ENCODE measurements around the gene RNF223.
A peak's percentile ranks its signal among the peaks of the same experiment; 100 is the strongest.
"Not testable (repeated sequence)": the region's sequence is repeated elsewhere in the genome, so short reads cannot be mapped to it uniquely, and the experiment has no call there.

RNF223 gene

GRCh38 chr1:1072299-1072848 is 1.7 kb downstream of the RNF223 start:
- no peak for DNase-seq (ENCODE audit: low read depth)

- DNase-seq (ENCODE audit: low read depth): no peak
Observed at GRCh38 chr1:1071486-1072298, 2.4 kb downstream of the RNF223 start.

GRCh38 chr1:1069711-1070676 is 4.1 kb downstream of the RNF223 start:
- no peak for DNase-seq (ENCODE audit: low read depth)

- peak; percentile 82 for DNase-seq (ENCODE audit: low read depth)
Observed at GRCh38 chr1:1069056-1069710, 4.9 kb downstream of the RNF223 start.

GRCh38 chr1:1068517-1069055 is 5.5 kb downstream of the RNF223 start:
- DNase-seq (ENCODE audit: low read depth): no peak

GRCh38 chr1:1067860-1068516 is 6.1 kb downstream of the RNF223 start:
- DNase-seq (ENCODE audit: low read depth): no peak

- DNase-seq (ENCODE audit: low read depth): no peak
Observed at GRCh38 chr1:1067284-1067859, 6.7 kb downstream of the RNF223 start.

- no peak for DNase-seq (ENCODE audit: low read depth)
Observed at GRCh38 chr1:1066403-1067283, 7.5 kb downstream of the RNF223 start.

GRCh38 chr1:1065940-1066304 is 8.2 kb downstream of the RNF223 start:
- DNase-seq (ENCODE audit: low read depth): not testable (repeated sequence)

- DNase-seq (ENCODE audit: low read depth): no peak
Observed at GRCh38 chr1:1065265-1065939, 8.7 kb downstream of the RNF223 start.

- peak; percentile 91 for DNase-seq (ENCODE audit: low read depth)
Observed at GRCh38 chr1:1063945-1064831, 9.9 kb downstream of the RNF223 start.

- no peak for DNase-seq (ENCODE audit: low read depth)
Observed at GRCh38 chr1:1063261-1063944, 10.7 kb downstream of the RNF223 start.

- DNase-seq (ENCODE audit: low read depth): no peak
Observed at GRCh38 chr1:1062348-1063163, 11.6 kb downstream of the RNF223 start.

GRCh38 chr1:1061682-1062345 is 12.3 kb downstream of the RNF223 start:
- no peak for DNase-seq (ENCODE audit: low read depth)

- no peak for DNase-seq (ENCODE audit: low read depth)
Observed at GRCh38 chr1:1060281-1061000, 13.7 kb downstream of the RNF223 start.
